ENCODE results near the gene MYO9B. TPM values are rescaled to one million over a fixed set of nuclear protein-coding genes. Genes with fewer than 3 reads are reported as not detected.

The MYO9B gene
- total RNA-seq, 1 experiment from 2014 or later = 94.3 TPM

DNA sequence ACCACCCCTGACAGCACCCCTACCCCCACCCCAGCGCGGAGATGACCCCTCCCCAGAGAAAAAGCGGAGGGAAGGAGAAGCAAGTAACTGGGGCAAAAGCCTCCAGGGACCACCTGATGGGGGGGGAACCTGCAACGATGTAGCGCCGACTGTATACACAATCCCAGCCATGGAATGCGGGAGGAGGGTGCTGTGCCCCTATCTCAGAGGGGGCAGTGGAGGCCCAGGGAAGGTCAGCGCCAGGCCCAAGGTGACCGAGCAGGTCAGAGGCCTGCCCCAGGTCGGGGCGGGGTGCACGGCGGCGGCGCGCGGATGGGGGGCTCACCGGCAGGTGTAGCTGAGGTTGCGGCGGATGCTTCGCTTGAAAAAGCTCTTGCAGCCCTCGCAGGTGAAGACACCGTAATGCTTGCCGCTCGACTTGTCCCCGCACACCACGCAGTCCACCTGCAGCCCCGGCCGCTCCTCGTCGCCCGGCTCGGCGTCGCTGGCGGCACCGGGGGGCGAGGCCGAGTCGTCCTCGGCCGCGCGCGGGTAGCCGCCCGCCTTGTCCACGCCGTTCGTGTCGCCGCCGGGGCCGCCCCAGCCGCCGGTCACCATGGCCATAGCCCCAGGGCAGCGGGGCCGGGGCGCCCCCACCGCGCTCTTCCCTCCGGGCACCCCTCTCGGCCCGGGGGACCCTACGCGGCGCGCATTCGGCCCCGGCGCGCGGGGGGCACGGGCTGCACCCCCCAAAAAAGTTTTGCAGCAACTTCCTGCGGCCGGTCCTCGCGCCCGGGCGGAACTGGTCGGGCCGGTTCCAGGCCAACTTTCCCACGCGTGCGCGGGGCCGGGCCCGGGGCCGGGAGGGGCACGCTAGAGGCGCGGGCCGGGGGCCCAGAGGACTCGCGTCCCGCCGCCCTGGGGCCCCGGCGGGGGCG, 169.3 kb downstream of the MYO9B start (continued):
- TF ChIP-seq SOX15 (CRISPR knock-in tag; IDR thresholded peaks at IDR 0.05) (no peak), FOXK1 (CRISPR knock-in tag; IDR thresholded peaks at IDR 0.05) (no peak), ZNF416 (CRISPR knock-in tag; IDR thresholded peaks at IDR 0.05) (no peak), FOXJ3 (CRISPR knock-in tag; IDR thresholded peaks at IDR 0.05; ENCODE audit: borderline replicate concordance) (no peak), ZNF671 (CRISPR knock-in tag; IDR thresholded peaks at IDR 0.05) (no peak), ELF4 (CRISPR knock-in tag; IDR thresholded peaks at IDR 0.05; ENCODE audit: low read depth) (no peak), USF2 (CRISPR knock-in tag; IDR thresholded peaks at IDR 0.05) (no peak), HMGA2 (CRISPR knock-in tag; IDR thresholded peaks at IDR 0.05) (no peak), ZNF219 (CRISPR knock-in tag; IDR thresholded peaks at IDR 0.05; ENCODE audit: borderline replicate concordance) (no peak), MAX (CRISPR knock-in tag; IDR thresholded peaks at IDR 0.05) (no peak), TCF7 (CRISPR knock-in tag; IDR thresholded peaks at IDR 0.05; ENCODE audit: low read depth) (peak; percentile 77)

DNA sequence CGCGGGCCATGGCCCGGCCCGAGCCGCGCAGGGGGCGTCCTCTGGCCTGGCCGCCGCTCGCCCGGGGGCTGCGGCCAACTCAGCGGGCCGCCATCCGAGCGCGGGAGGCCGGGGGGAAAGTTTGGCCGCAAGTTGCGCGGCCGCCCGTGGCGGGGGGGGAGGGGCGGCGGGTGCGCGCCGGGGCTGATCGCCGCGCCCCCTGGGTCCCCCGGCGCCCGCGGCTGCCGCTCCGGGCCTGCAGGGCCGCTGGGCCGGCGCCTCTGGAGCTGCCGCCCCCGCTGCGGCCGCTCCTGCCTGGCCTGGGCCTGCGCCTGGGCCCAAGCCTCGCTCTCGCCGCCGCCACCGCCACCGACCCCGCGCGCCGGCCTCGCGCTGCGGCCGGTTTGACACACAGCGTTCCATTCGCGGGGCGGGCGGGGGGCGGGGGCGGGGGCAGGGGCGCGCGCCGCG, 170.0 kb downstream of the MYO9B start, which contains the start of gene NR2F6:
Gene NR2F6, minus strand, starts transcription at position 385 of the 450 bp plus-strand sequence. CDS start 699 bp downstream, outside the sequence.
- no peak for ATAC-seq
- POLR2A ChIA-PET = interaction anchor here (1.5 kb wide), 1 partner anchor 9 kb away, joined by 9 read pairs; no protein-coding TSS in a partner anchor
- H3K4me1 Mint-ChIP-seq = peaks cover 57% of the 10 kb centered on the region

GRCh38 chr19:17246681-17247425, 171.3 kb downstream of the MYO9B start:
- TF ChIP-seq, protein P1, sequence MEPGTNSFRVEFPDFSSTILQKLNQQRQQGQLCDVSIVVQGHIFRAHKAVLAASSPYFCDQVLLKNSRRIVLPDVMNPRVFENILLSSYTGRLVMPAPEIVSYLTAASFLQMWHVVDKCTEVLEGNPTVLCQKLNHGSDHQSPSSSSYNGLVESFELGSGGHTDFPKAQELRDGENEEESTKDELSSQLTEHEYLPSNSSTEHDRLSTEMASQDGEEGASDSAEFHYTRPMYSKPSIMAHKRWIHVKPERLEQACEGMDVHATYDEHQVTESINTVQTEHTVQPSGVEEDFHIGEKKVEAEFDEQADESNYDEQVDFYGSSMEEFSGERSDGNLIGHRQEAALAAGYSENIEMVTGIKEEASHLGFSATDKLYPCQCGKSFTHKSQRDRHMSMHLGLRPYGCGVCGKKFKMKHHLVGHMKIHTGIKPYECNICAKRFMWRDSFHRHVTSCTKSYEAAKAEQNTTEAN (CRISPR knock-in tag; IDR thresholded peaks at IDR 0.05) = 0 out of 2 replicates have a peak, but pooled peaks have one; percentile 12
- TF ChIP-seq GABPB1 (CRISPR knock-in tag; IDR thresholded peaks at IDR 0.05) (no peak), GTF2I (CRISPR knock-in tag; conservative IDR thresholded peaks at IDR 0.05) (peak; percentile 81)
- TF ChIP-seq, protein P2, sequence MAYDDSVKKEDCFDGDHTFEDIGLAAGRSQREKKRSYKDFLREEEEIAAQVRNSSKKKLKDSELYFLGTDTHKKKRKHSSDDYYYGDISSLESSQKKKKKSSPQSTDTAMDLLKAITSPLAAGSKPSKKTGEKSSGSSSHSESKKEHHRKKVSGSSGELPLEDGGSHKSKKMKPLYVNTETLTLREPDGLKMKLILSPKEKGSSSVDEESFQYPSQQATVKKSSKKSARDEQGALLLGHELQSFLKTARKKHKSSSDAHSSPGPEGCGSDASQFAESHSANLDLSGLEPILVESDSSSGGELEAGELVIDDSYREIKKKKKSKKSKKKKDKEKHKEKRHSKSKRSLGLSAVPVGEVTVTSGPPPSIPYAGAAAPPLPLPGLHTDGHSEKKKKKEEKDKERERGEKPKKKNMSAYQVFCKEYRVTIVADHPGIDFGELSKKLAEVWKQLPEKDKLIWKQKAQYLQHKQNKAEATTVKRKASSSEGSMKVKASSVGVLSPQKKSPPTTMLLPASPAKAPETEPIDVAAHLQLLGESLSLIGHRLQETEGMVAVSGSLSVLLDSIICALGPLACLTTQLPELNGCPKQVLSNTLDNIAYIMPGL (CRISPR knock-in tag; IDR thresholded peaks at IDR 0.05) = 0 out of 2 replicates have a peak, but pooled peaks have one; percentile 16

More for the DNA sequence above, 170.0 kb downstream of the MYO9B start, which contains the start of gene NR2F6:
- Mint-ChIP-seq H3K9me3 (no peaks in the 10 kb centered on the region), H3K27ac (peak within 1 kb of the TSS; percentile 98), H3K36me3 (no peaks in the 10 kb centered on the region), H3K4me3 (peak within 1 kb of the TSS; percentile 97), H3K27me3 (ENCODE audit: low read depth) (no peaks in the 10 kb centered on the region)
- TF ChIP-seq TP53 (CRISPR knock-in tag; IDR thresholded peaks at IDR 0.05) (0 out of 2 replicates have a peak, but pooled peaks have one; percentile 1), SP1 (CRISPR knock-in tag; conservative IDR thresholded peaks at IDR 0.05) (0 out of 2 replicates have a peak, but pooled peaks have one; percentile 9), ZNF425 (CRISPR knock-in tag; conservative IDR thresholded peaks at IDR 0.05) (no peak), MYBL2 (CRISPR knock-in tag; IDR thresholded peaks at IDR 0.05) (no peak), ZNF423 (CRISPR knock-in tag; IDR thresholded peaks at IDR 0.05) (0 out of 2 replicates have a peak, but pooled peaks have one; percentile 22)
- no peak for DNase-seq (ENCODE audit: low spot score)
- CTCF ChIA-PET = no interaction called here

More at GRCh38 chr19:17246681-17247425, 171.3 kb downstream of the MYO9B start:
- ChIA-PET CTCF (interaction anchor here (3.8 kb wide), 1 partner anchor 13 kb away, joined by 38 read pairs; no protein-coding TSS in a partner anchor), POLR2A (no interaction called here)
- ATAC-seq = no peak
- no peak for DNase-seq (ENCODE audit: low spot score)
- H3K9me3 Mint-ChIP-seq = no peaks in the 10 kb centered on the region
- H3K4me1 Mint-ChIP-seq = peaks cover 44% of the 10 kb centered on the region
- peak overlapping the region; percentile 79 for H3K4me3 Mint-ChIP-seq
- no peaks in the 10 kb centered on the region for H3K27me3 Mint-ChIP-seq (ENCODE audit: low read depth)
- peaks cover 4% of the 10 kb centered on the region; the same call in 1 of the 2 replicates for H3K36me3 Mint-ChIP-seq
- H3K27ac Mint-ChIP-seq = peak overlapping the region; percentile 96
